ENCODE data around the gene AGER. TPM values are rescaled to one million over a fixed set of nuclear protein-coding genes. Genes with fewer than 3 reads are reported as not detected.
"Not testable (repeated sequence)": the region's sequence is repeated elsewhere in the genome, so short reads cannot be mapped to it uniquely, and the experiment has no call there.

Gene AGER
- total and polyA plus RNA-seq, 2 donors (not counting 3 experiments of a cell fraction or from before 2014, with no cell fraction given), result 5.1 to 18.5 TPM

DNA sequence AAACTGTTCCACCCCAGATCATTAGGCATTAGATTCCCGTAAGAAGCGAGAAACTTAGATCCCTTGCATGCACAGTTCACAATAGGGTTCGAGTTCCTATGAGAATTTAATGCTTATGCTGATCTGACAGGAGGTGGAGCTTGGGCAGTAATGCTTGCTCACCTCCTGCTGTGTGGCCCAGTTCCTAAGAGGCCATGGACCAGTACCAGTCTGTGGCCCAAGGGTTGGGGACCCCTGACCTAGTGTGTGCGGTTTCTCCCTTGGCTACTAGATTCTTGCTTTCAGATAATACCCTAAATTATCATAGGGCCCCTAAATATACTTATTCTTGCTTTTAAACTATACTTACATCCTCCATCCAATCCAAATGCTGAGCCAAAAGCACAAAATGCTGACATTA, 10.3 kb upstream of the AGER start:
- Histone ChIP-seq H3K27ac (ENCODE audit: insufficient read depth, low read depth, low read length) (no peak overlapping the region), H3K9me3 (replicated peaks; ENCODE audit: control insufficient read depth, insufficient read depth, low read length) (no peaks in the 10 kb centered on the region), H3K9me1 (replicated peaks; ENCODE audit: control insufficient read depth, extremely low read depth, insufficient read depth, low read length) (no peaks in the 10 kb centered on the region), H2AFZ (ENCODE audit: low read depth, low read length) (no peak overlapping the region), H3K79me2 (ENCODE audit: control insufficient read depth, insufficient read depth, low read length) (peaks cover 7% of the 10 kb centered on the region), H3K4me3 (replicated peaks in 1 of 3; ENCODE audit: insufficient read depth in 1 of 3, low read depth in 1 of 3, low read length in 3 of 3) (no peak overlapping the region), H3K27me3 (ENCODE audit: control insufficient read depth in 2 of 2, insufficient read depth in 2 of 2, low read length in 2 of 2) (no peaks in the 10 kb centered on the region), H3K4me1 (ENCODE audit: control insufficient read depth, extremely low read depth, insufficient read depth, low read length) (peaks cover 40% of the 10 kb centered on the region), H4K20me1 (replicated peaks; ENCODE audit: control insufficient read depth, extremely low read depth, insufficient read depth, low read length) (no peaks in the 10 kb centered on the region), H3K9ac (replicated peaks; ENCODE audit: extremely low read depth, insufficient read depth, low read length) (no peak overlapping the region), H3K4me2 (ENCODE audit: insufficient read depth, low read length) (no peak overlapping the region), H3K36me3 (ENCODE audit: control insufficient read depth in 2 of 2, extremely low read depth in 1 of 2, insufficient read depth in 2 of 2, low read length in 2 of 2) (peaks cover 0 to 2% of the 10 kb centered on the region in 2 experiments)
- ChIA-PET CTCF (interaction anchor here (1.6 kb wide), 1 partner anchor 76 kb away, joined by 24 read pairs; no protein-coding TSS in a partner anchor), POLR2A (no interaction called here)
- intact Hi-C loops (cut with micrococcal nuclease) (loop anchor here (10.0 kb wide), 2 partner anchors 150 to 530 kb away; partner anchors contain the start of genes C6orf47, CSNK2B, GPANK1 and LY6G5B), dilution Hi-C loops (cut with MboI; ENCODE audit: extremely low pct_ligation_motif_present, low sequenced_read_pairs) (no loop called here)
- DNase-seq (ENCODE audit: low read depth, low spot score) (no peak), FAIRE-seq (no peak)
- no TSS peak for BruUV-seq (replicated peaks)
- TF ChIP-seq, protein P1, sequence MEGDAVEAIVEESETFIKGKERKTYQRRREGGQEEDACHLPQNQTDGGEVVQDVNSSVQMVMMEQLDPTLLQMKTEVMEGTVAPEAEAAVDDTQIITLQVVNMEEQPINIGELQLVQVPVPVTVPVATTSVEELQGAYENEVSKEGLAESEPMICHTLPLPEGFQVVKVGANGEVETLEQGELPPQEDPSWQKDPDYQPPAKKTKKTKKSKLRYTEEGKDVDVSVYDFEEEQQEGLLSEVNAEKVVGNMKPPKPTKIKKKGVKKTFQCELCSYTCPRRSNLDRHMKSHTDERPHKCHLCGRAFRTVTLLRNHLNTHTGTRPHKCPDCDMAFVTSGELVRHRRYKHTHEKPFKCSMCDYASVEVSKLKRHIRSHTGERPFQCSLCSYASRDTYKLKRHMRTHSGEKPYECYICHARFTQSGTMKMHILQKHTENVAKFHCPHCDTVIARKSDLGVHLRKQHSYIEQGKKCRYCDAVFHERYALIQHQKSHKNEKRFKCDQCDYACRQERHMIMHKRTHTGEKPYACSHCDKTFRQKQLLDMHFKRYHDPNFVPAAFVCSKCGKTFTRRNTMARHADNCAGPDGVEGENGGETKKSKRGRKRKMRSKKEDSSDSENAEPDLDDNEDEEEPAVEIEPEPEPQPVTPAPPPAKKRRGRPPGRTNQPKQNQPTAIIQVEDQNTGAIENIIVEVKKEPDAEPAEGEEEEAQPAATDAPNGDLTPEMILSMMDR (IDR thresholded peaks at IDR 0.05; ENCODE audit: extremely low read depth in 1 of 2, insufficient read depth in 1 of 2, low read depth in 1 of 2, low read length in 2 of 2), result no peak
- TF ChIP-seq MYC (IDR thresholded peaks at IDR 0.05; ENCODE audit: low read depth, low read length), result no peak
- TF ChIP-seq, protein P2, sequence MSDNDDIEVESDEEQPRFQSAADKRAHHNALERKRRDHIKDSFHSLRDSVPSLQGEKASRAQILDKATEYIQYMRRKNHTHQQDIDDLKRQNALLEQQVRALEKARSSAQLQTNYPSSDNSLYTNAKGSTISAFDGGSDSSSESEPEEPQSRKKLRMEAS (IDR thresholded peaks at IDR 0.05; ENCODE audit: insufficient read depth, insufficient read length), result no peak
- no peak for TF ChIP-seq FOS (IDR thresholded peaks at IDR 0.05; ENCODE audit: borderline replicate concordance, insufficient read depth, low read length)

DNA sequence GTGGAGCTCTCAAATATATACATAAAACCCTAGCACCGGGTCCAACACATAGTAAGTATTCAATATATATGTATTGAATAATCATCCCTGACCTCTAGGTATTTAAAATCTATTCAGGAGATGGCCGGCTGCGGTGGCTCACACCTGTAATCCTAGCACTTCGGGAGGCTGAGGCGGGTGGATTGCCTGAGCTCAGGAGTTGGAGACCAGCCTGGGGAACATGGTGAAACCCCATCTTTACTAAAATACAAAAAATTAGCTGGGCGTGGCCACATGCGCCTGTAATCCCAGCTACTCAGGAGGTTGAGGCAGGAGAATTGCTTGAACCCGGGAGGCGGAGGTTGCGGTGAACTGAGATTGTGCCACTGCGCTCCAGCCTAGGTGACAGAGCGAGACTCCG, 9.0 kb upstream of the AGER start:
- CTCF ChIA-PET, result interaction anchor here (0.7 to 1.3 kb wide), 5 partner anchors 14 to 78 kb away, joined by 3 to 9 read pairs (median 3); partner anchors contain the start of gene FKBPL
- BruUV-seq (replicated peaks); H3K9me1 ChIP-seq (replicated peaks; ENCODE audit: control insufficient read depth, extremely low read depth, insufficient read depth, low read length); FAIRE-seq; dilution Hi-C loops (cut with MboI; ENCODE audit: extremely low pct_ligation_motif_present, low sequenced_read_pairs); H3K27me3 ChIP-seq (ENCODE audit: control insufficient read depth in 2 of 2, insufficient read depth in 2 of 2, low read length in 2 of 2); H3K9me3 ChIP-seq (replicated peaks; ENCODE audit: control insufficient read depth, insufficient read depth, low read length); H4K20me1 ChIP-seq (replicated peaks; ENCODE audit: control insufficient read depth, extremely low read depth, insufficient read depth, low read length); H3K36me3 ChIP-seq (ENCODE audit: control insufficient read depth in 2 of 2, extremely low read depth in 1 of 2, insufficient read depth in 2 of 2, low read length in 2 of 2); DNase-seq (ENCODE audit: low read depth, low spot score); POLR2A ChIA-PET: not testable (repeated sequence)
- Histone ChIP-seq H3K9ac (replicated peaks; ENCODE audit: extremely low read depth, insufficient read depth, low read length) (peak overlapping the region; percentile 64), H3K27ac (ENCODE audit: insufficient read depth, low read depth, low read length) (peak overlapping the region; percentile 78), H3K79me2 (ENCODE audit: control insufficient read depth, insufficient read depth, low read length) (peaks cover 19% of the 10 kb centered on the region), H3K4me2 (ENCODE audit: insufficient read depth, low read length) (peak overlapping the region; percentile 76), H2AFZ (ENCODE audit: low read depth, low read length) (peak overlapping the region; percentile 53), H3K4me3 (replicated peaks in 1 of 3; ENCODE audit: insufficient read depth in 1 of 3, low read depth in 1 of 3, low read length in 3 of 3) (peak overlapping the region in 1 of 3 experiments; percentile 17), H3K4me1 (ENCODE audit: control insufficient read depth, extremely low read depth, insufficient read depth, low read length) (peaks cover 49% of the 10 kb centered on the region)
- intact Hi-C loops (cut with micrococcal nuclease), result loop anchor here (10.0 kb wide), 2 partner anchors 148 to 528 kb away; partner anchors contain the start of genes C6orf47, CSNK2B, GPANK1 and LY6G5B

Data from endothelial cell of umbilical vein (primary cell).